Measurements from ENCODE around the gene HOXA3.

- TF ChIP-seq ELF1 (tag; IDR thresholded peaks at IDR 0.05), result no peak
- TF ChIP-seq, protein P1, sequence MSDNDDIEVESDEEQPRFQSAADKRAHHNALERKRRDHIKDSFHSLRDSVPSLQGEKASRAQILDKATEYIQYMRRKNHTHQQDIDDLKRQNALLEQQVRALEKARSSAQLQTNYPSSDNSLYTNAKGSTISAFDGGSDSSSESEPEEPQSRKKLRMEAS (CRISPR knock-in tag; IDR thresholded peaks at IDR 0.05), result no peak
- no peak for TF ChIP-seq ZBTB11 (CRISPR knock-in tag; IDR thresholded peaks at IDR 0.05)
- TF ChIP-seq CHCHD3 (CRISPR knock-in tag; IDR thresholded peaks at IDR 0.05), result no peak
- TF ChIP-seq SIN3A (IDR thresholded peaks at IDR 0.05; ENCODE audit: borderline replicate concordance in 2 of 2, control insufficient read depth in 1 of 2, low read depth in 2 of 2, low read length in 2 of 2), result no peak
- TF ChIP-seq MAFK (IDR thresholded peaks at IDR 0.05; ENCODE audit: low read length), result no peak
- no peak for TF ChIP-seq E2F6 (IDR thresholded peaks at IDR 0.05; ENCODE audit: borderline replicate concordance in 1 of 2, extremely low read depth in 1 of 2, insufficient read depth in 1 of 2, insufficient read length in 1 of 2, low read depth in 1 of 2, low read length in 1 of 2, poor library complexity in 1 of 2, severe bottlenecking in 1 of 2)
- TF ChIP-seq MEF2D (tag; conservative IDR thresholded peaks at IDR 0.05; ENCODE audit: low read depth), result no peak
- no peak for TF ChIP-seq NR2C2 (CRISPR knock-in tag; IDR thresholded peaks at IDR 0.05)
- TF ChIP-seq NR2C2 (tag; IDR thresholded peaks at IDR 0.05), result no peak
- no peak for TF ChIP-seq DMBX1 (CRISPR knock-in tag; IDR thresholded peaks at IDR 0.05; ENCODE audit: borderline replicate concordance)
These were observed 7.1 kb upstream of the HOXA3 start for GRCh38 chr7:27159266-27160144.

All from K562 (cell line).